Umbilical cord (tissue), 2 donors: ENCODE measurements around the gene PDCD5. TPM values are rescaled to one million over a fixed set of nuclear protein-coding genes. Genes with fewer than 3 reads are reported as not detected.

ENCODE experiments used
- DNase-seq: peaks from one replicate; pipeline ENCODE4 v3.0.0-alpha.2; 2015; ENCODE audit warnings: low spot score
- total RNA-seq: library from RNA; depleted of rRNA; stranded (reverse); fragments of >200 nt; gene quantifications from one replicate; pipeline ENCODE4 v1.2.3, GENCODE V29; 2014; ENCODE audit warnings: low replicate concordance; ENCODE audit not compliant: insufficient read depth

PDCD5 gene
- total RNA-seq, 1 donor from 2014 or later = 92.2 TPM

GRCh38 chr19:32631381-32631780, 50.4 kb downstream of the PDCD5 start:
- no peak for DNase-seq

Other genes starting within 250 kb of the PDCD5 start
- 18.5 TPM for gene ZNF507, start 235.6 kb upstream of the PDCD5 start, total RNA-seq
- 27.9 TPM for gene DPY19L3, start 175.4 kb upstream of the PDCD5 start, total RNA-seq
- 26.0 TPM for gene ANKRD27, start 94.0 kb downstream of the PDCD5 start, total RNA-seq
- gene RGS9BP, start 94.7 kb downstream of the PDCD5 start, total RNA-seq = 0.96 TPM
- 4.1 TPM for gene NUDT19, start 110.6 kb downstream of the PDCD5 start, total RNA-seq
- 0.48 TPM for gene TDRD12, start 138.6 kb downstream of the PDCD5 start, total RNA-seq